ENCODE data around the gene SRL.

- TF ChIP-seq CTCF (IDR thresholded peaks at IDR 0.05; ENCODE audit: poor library complexity) (no peak), EZH2 (IDR thresholded peaks at IDR 0.05; ENCODE audit: borderline replicate concordance) (no peak), EZH2phosphoT487 (IDR thresholded peaks at IDR 0.05; ENCODE audit: low read depth, severe bottlenecking, unreplicated experiment) (no peak)
Observed at GRCh38 chr16:4239020-4239419, 2.9 kb downstream of the SRL start.

All from hepatocyte (in vitro differentiated cells).